ENCODE measurements around the gene CREB3L1. TPM values are rescaled to one million over a fixed set of nuclear protein-coding genes. Genes with fewer than 3 reads are reported as not detected.

The CREB3L1 gene
- total RNA-seq, 1 donor from 2014 or later: 0.43 TPM

DNA sequence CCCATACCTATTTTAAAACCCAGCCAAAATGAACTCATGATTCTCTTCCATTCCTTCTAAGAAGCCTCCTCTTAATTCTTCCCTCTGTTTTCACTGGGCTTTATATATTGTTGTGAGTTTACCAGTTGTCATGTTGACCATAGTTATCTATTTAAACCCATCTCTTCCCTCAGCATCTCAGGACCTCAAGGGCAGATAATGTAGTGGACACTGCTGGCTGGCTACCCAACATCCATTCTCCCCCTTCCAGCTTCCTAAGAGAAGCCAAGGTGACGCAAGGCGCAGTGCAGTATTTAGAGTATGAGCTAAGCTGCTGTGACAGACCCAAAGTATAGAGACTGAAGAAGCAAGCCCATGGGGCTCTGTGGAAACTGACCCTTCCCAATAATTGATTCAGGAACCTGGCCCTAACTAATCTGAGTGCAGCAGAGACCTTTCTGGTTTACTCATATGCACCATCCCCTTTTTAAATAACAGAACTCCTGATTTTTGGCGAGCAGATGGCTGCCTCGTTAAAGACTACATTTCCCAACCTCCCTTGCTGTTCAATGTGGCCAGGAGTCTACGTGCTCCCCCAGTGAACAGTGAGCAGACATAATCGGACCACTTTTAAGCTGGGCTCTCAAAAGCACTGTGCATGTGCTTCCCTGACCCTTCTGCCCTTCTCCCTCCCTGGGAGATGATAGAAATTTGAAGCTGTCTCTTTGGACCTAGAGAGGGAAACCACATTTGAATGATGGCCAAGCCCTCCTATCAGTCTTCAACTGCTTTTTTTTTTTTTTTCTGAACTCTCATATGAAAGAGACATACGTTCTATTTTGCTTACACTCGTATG is 28.1 kb upstream of the CREB3L1 start:
- H3K9ac ChIP-seq: no peak overlapping the region
- Mint-ChIP-seq H3K4me3 (no peak overlapping the region), H3K4me1 (peaks cover 31% of the 10 kb centered on the region), H3K27me3 (ENCODE audit: insufficient read depth, low read depth) (peaks cover 4% of the 10 kb centered on the region), H3K27ac (peak overlapping the region; percentile 38), H3K36me3 (no peaks in the 10 kb centered on the region), H3K9me3 (peaks cover 4% of the 10 kb centered on the region)
- H3F3A ChIP-seq (ENCODE audit: low read depth): peaks cover 3% of the 10 kb centered on the region
- no peaks in the 10 kb centered on the region for H4K20me1 ChIP-seq (ENCODE audit: low read depth)
- no peaks in the 10 kb centered on the region for H3K36me3 ChIP-seq
- TF ChIP-seq CTCF (IDR thresholded peaks at IDR 0.05) (no peak), EZH2 (IDR thresholded peaks at IDR 0.05) (no peak), EZH2phosphoT487 (IDR thresholded peaks at IDR 0.05) (no peak)
- H3K4me2 ChIP-seq: no peak overlapping the region
- no peak overlapping the region for H3K4me3 ChIP-seq
- H3K27me3 ChIP-seq: no peaks in the 10 kb centered on the region
- no peaks in the 10 kb centered on the region for H3K79me2 ChIP-seq (ENCODE audit: low read depth)
- DNase-seq (ENCODE audit: low spot score): no peak
- H3K27ac ChIP-seq: no peak overlapping the region
- peak overlapping the region; percentile 73 for H2AFZ ChIP-seq (replicated peaks)
- no peaks in the 10 kb centered on the region for H3K9me3 ChIP-seq (ENCODE audit: low read depth)
- peaks cover 7% of the 10 kb centered on the region for H3K4me1 ChIP-seq

- H3K36me3 Mint-ChIP-seq: no peaks in the 10 kb centered on the region
- Histone ChIP-seq H3K36me3 (no peaks in the 10 kb centered on the region), H3K27me3 (no peaks in the 10 kb centered on the region), H3K9me3 (ENCODE audit: low read depth) (no peaks in the 10 kb centered on the region), H3K4me2 (no peak overlapping the region), H3K27ac (no peak overlapping the region), H3K4me3 (no peak overlapping the region), H2AFZ (replicated peaks) (peak overlapping the region; percentile 73), H3K79me2 (ENCODE audit: low read depth) (no peaks in the 10 kb centered on the region), H3K9ac (no peak overlapping the region), H4K20me1 (ENCODE audit: low read depth) (no peaks in the 10 kb centered on the region), H3F3A (ENCODE audit: low read depth) (peaks cover 3% of the 10 kb centered on the region), H3K4me1 (peaks cover 7% of the 10 kb centered on the region)
- no peak for DNase-seq (ENCODE audit: low spot score)
- peak overlapping the region; percentile 38 for H3K27ac Mint-ChIP-seq
- no peak overlapping the region for H3K4me3 Mint-ChIP-seq
- peaks cover 2% of the 10 kb centered on the region for H3K27me3 Mint-ChIP-seq (ENCODE audit: insufficient read depth, low read depth)
- peaks cover 31% of the 10 kb centered on the region for H3K4me1 Mint-ChIP-seq
- H3K9me3 Mint-ChIP-seq: peaks cover 4% of the 10 kb centered on the region
- no peak for TF ChIP-seq EZH2 (IDR thresholded peaks at IDR 0.05)
- TF ChIP-seq EZH2phosphoT487 (IDR thresholded peaks at IDR 0.05): no peak
- no peak for TF ChIP-seq CTCF (IDR thresholded peaks at IDR 0.05)
Observed at GRCh38 chr11:46249938-46250744, 27.3 kb upstream of the CREB3L1 start.

DNA sequence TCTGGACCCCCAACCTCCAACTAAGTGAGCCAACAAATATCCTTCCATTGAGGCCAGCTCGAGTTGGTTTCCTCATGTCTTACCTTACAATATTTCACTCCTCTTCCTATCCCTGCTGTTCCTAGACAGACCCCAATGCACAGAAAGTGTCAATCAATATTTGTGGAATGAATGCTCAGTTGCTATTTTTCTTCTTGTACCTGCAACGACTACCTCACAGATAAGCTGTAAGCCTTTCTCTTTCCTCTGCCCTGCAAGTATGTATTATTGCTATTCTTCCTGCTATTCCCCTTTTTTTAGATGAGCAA is 26.8 kb upstream of the CREB3L1 start:
- no peaks in the 10 kb centered on the region for H4K20me1 ChIP-seq (ENCODE audit: low read depth)
- H3K79me2 ChIP-seq (ENCODE audit: low read depth): no peaks in the 10 kb centered on the region
- H3K27ac Mint-ChIP-seq: peak overlapping the region; percentile 6
- peaks cover 2% of the 10 kb centered on the region for H3K27me3 Mint-ChIP-seq (ENCODE audit: insufficient read depth, low read depth)
- H3K27me3 ChIP-seq: no peaks in the 10 kb centered on the region
- peaks cover 4% of the 10 kb centered on the region for H3K9me3 Mint-ChIP-seq
- no peak overlapping the region for H3K4me3 Mint-ChIP-seq
- H3K9me3 ChIP-seq (ENCODE audit: low read depth): no peaks in the 10 kb centered on the region
- TF ChIP-seq EZH2 (IDR thresholded peaks at IDR 0.05) (no peak), CTCF (IDR thresholded peaks at IDR 0.05) (no peak), EZH2phosphoT487 (IDR thresholded peaks at IDR 0.05) (no peak)
- no peak overlapping the region for H3K9ac ChIP-seq
- H3K4me3 ChIP-seq: no peak overlapping the region
- peaks cover 7% of the 10 kb centered on the region for H3K4me1 ChIP-seq
- DNase-seq (ENCODE audit: low spot score): no peak
- H2AFZ ChIP-seq (replicated peaks): no peak overlapping the region
- no peaks in the 10 kb centered on the region for H3K36me3 ChIP-seq
- H3K4me1 Mint-ChIP-seq: peaks cover 28% of the 10 kb centered on the region
- H3K36me3 Mint-ChIP-seq: no peaks in the 10 kb centered on the region
- no peak overlapping the region for H3K27ac ChIP-seq
- no peak overlapping the region for H3K4me2 ChIP-seq
- peaks cover 3% of the 10 kb centered on the region for H3F3A ChIP-seq (ENCODE audit: low read depth)
